Retinal pigment epithelial cell (primary cell): ENCODE results near the gene B3GNT8.

Source experiments
- DNase-seq: peaks from one replicate; pipeline ENCODE4 v3.0.0-alpha.2; 2010; ENCODE audit warnings: low read depth
- H3K4me3 ChIP-seq: 2 replicates; pipeline ENCODE4 v1.5.1; 2011; ENCODE audit warnings: mild to moderate bottlenecking, low read length, control low read depth, moderate library complexity
- TF ChIP-seq, protein P1 (sequence below): conservative IDR thresholded peaks from 2 replicates; pipeline ENCODE4 v1.5.1; 2011; ENCODE audit warnings: low read depth, low read length, control low read depth, inconsistent platforms

B3GNT8 gene

DNA sequence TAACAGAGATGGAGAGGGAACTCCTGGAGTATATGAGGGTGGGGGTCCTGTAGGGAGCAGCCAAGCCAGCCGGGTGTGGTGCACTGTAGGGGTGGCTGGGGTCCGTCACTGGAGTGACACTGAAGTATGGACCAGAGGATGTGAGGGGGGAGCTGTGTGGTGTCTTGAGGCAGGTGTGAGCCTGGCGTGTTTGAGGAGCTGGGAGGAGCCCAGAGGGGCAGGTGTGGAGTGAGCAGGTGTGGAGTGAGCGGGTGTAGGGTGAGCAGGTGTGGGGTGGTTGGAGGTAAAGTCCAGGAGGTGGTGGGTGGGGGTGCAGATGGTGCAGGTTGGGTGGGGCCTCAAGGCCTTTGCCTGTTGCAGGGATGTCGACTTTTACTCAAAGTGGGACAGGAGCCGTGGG lies 5.9 kb downstream of the B3GNT8 start:
- H3K4me3 ChIP-seq = no peak overlapping the region
- DNase-seq = no peak
- TF ChIP-seq, protein P1, sequence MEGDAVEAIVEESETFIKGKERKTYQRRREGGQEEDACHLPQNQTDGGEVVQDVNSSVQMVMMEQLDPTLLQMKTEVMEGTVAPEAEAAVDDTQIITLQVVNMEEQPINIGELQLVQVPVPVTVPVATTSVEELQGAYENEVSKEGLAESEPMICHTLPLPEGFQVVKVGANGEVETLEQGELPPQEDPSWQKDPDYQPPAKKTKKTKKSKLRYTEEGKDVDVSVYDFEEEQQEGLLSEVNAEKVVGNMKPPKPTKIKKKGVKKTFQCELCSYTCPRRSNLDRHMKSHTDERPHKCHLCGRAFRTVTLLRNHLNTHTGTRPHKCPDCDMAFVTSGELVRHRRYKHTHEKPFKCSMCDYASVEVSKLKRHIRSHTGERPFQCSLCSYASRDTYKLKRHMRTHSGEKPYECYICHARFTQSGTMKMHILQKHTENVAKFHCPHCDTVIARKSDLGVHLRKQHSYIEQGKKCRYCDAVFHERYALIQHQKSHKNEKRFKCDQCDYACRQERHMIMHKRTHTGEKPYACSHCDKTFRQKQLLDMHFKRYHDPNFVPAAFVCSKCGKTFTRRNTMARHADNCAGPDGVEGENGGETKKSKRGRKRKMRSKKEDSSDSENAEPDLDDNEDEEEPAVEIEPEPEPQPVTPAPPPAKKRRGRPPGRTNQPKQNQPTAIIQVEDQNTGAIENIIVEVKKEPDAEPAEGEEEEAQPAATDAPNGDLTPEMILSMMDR = no peak

DNA sequence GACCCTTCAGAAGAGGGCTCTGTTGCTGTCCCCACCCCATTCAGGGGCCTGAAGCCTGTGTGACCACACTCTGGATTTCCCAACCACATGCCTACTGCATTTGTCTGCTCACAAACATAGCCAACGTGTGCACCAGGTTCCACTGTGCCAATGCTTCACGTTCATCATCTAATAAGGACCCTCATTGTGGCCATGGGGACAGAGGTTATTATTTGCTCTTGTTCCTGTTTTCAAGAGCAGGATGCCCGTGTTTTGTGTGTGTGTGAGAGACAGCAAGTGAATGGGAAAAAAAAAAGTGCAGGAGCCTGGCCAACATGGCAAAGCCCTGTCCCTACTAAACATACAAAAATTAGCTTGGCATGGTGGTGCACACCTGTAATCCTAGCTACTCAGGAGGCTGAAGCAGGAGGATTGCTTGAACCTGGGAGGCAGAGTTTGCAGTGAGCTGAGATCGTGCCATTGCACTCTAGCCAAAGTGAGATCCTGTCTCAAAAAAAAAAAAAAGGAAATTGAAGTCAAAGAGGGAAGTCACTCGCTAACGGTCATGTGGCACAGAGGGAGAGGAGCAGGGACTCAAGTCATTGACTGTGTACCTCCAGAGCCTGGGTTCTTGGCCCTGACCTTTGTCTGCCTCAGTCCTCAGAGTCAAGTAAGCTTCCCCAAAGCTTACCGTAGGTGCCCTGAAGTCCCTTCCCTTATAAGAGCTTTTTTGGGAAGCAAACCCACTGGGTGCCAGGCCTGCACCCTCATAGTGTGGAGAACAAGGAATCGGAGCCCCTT lies 6.9 kb downstream of the B3GNT8 start:
- no peak overlapping the region for H3K4me3 ChIP-seq
- no peak for DNase-seq
- TF ChIP-seq, protein P1 = no peak

DNA sequence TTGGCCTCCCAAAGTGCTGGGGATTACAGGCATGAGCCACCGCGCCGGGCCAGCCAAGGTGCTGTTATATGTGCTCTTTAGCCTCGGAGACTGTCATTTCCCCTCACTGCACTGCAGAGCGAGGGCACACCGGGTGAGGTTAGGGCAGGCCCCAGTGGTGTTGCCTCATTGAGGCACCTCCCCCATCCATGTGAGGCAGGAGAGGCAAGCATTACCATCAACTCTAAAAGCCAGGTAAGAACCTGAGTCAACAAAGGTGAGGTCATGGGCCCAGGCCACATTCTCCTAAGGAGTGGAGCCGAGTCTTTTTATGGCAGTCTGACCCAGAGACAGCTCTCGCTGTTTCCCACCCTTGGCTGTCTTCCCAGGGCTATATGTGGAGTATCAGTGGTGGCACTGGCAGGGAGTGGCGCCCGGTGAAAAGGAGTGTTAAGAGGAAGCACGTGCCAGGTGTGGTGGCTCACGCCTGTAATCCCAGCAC lies 10.9 kb downstream of the B3GNT8 start:
- no peak overlapping the region for H3K4me3 ChIP-seq
- TF ChIP-seq, protein P1 = no peak
- no peak for DNase-seq

DNA sequence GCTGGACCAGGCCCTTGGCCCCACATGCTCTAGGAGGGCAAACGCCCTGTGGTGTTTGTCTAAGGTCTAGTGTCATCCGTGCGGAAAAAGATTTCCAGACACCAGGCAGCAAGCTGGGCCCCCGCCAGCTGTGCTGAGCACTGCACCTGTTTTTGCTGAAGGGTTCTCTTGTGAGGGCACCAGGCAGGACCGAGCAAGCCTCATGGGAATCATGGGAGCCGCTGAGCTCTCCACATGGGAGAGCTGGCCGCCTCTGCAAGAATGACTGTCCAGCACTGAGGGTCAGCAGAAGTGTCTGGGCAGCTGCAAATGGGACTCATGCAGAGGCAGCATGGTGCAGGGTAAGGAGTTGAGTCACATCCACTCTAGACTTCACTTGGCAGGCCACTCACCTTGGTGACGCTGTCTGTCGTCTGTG lies 12.0 kb downstream of the B3GNT8 start:
- TF ChIP-seq, protein P1 = no peak

DNA sequence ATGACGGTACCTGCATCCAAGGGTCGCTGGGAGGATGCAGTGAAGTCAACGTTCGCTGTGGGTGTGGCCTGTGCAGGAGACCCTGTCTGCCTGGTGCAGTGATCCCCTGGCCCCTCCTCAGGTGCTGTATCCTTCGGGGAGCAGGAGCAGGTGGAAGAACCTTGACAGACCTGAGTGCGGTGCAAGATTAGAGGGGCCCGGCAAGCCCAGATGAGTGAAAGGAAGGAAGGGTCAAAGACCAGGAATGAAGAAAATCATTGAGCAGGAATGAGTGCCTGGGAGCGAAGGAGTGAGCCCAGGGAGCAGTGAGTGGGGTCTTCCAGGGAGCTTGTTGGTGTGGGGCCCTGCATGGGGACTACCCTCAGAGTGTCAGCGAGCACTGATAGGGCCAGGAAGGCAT lies 12.7 kb downstream of the B3GNT8 start:
- no peak for DNase-seq
- TF ChIP-seq, protein P1 = no peak
- no peak overlapping the region for H3K4me3 ChIP-seq

More for the DNA sequence above, 12.0 kb downstream of the B3GNT8 start:
- no peak overlapping the region for H3K4me3 ChIP-seq
- no peak for DNase-seq

DNA sequence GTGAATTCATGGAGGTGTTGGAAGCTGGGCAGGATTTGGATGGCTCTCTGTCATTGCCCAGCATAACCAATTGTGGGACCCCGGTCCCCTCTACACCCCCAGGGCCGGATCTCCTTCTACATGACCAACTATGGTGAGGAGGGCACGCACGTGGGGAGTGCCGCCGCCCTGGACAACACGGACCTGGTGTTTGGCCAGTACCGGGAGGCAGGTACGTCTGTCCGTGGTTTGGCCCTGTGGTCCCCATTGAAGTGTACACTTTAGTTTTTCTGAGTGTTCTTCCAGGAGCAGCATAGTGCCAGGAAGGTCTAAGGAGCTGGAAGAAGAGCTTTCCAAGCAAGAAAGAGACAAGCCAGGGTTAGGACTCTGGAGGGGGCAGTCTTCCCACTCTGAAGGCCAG lies 13.2 kb downstream of the B3GNT8 start:
- TF ChIP-seq, protein P1 = no peak
- no peak overlapping the region for H3K4me3 ChIP-seq
- DNase-seq = no peak

DNA sequence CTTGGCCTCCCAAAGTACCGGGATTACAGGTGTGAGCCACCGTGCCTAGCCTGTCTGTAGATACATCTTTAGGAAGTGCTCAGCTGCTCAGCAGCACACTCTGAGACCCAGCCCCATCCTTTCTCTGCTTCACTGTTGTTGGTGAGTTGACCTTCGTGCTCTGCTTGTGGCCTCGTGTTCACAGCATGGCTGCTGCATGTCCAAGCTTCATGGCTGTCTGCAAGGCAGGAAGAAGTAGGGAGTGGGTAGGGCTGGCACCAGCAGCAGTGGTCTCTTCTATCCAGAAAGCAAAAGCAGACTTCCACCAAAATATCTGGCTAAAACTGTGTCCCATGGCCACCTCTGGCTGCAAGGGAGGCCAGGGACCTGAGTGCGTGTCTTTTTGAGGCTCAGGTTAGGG lies 14.2 kb downstream of the B3GNT8 start:
- TF ChIP-seq, protein P1 = no peak
- no peak overlapping the region for H3K4me3 ChIP-seq

More for the DNA sequence above, 14.2 kb downstream of the B3GNT8 start:
- DNase-seq = no peak
